ENCODE measurements around the gene CMSS1. TPM values are rescaled to one million over a fixed set of nuclear protein-coding genes. Genes with fewer than 3 reads are reported as not detected.
"Not testable (repeated sequence)": the region's sequence is repeated elsewhere in the genome, so short reads cannot be mapped to it uniquely, and the experiment has no call there.

Gene CMSS1
- total RNA-seq, 4 donors from 2014 or later, result 23.2 to 89.5 (median 67.6) TPM

DNA sequence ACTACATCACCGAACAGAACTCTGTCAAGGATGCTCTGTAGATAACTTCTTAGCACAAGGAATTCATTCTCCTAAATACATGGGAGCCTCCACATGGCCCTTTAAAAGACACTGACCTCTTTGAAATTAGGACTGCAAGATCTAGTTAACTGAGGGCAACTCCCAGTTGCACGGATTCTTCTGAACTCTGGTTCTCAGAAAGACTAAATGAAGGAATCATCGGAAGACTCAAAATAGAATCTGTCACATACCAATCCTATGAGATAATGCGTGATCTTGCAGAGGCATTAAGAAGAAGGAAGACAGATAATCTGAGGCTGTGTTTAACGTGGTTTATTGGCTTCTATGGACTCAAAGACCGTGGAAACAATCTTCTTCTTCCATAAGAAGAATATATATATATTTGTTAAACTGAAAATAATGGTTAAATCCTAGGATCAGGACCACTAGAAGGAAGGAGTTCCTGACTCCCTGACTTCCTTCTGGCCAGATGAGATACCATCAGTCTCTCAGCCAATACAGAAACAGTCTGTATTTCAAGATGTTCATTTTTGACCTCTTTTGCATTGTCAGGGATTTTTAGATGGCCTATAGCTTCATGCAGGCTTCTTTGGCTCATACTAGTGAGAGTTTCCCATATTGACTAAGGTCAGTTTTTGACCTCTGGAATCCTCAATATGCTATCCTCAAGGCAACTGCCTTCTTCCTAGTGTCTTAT lies 409.2 kb downstream of the CMSS1 start:
- H3K4me3 ChIP-seq, result no peak overlapping the region
- H3K4me1 ChIP-seq, result peaks cover 0 to 16% of the 10 kb centered on the region in 2 donors
- TF ChIP-seq, protein P1, sequence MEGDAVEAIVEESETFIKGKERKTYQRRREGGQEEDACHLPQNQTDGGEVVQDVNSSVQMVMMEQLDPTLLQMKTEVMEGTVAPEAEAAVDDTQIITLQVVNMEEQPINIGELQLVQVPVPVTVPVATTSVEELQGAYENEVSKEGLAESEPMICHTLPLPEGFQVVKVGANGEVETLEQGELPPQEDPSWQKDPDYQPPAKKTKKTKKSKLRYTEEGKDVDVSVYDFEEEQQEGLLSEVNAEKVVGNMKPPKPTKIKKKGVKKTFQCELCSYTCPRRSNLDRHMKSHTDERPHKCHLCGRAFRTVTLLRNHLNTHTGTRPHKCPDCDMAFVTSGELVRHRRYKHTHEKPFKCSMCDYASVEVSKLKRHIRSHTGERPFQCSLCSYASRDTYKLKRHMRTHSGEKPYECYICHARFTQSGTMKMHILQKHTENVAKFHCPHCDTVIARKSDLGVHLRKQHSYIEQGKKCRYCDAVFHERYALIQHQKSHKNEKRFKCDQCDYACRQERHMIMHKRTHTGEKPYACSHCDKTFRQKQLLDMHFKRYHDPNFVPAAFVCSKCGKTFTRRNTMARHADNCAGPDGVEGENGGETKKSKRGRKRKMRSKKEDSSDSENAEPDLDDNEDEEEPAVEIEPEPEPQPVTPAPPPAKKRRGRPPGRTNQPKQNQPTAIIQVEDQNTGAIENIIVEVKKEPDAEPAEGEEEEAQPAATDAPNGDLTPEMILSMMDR (IDR thresholded peaks at IDR 0.05 in 4 of 5, conservative IDR thresholded peaks at IDR 0.05 in 1 of 5), result no peak
- TF ChIP-seq POLR2A (IDR thresholded peaks at IDR 0.05), result no peak
- no peak for DNase-seq
- intact Hi-C loops (cut with DNase I; ENCODE audit: low total_unique reads) (no loop called here), in situ Hi-C loops (cut with MboI; ENCODE audit: low sequenced_read_pairs in 4 of 4) (no loop called here)
- no peaks in the 10 kb centered on the region for H3K36me3 ChIP-seq
- peak overlapping the region in 3 of 4 donors; percentile 6 to 66 (median 35) for H3K27ac ChIP-seq
- no peaks in the 10 kb centered on the region for H3K27me3 ChIP-seq
- H3K9me3 ChIP-seq, result no peaks in the 10 kb centered on the region
- peak; percentile 78 to 87 for ATAC-seq

DNA sequence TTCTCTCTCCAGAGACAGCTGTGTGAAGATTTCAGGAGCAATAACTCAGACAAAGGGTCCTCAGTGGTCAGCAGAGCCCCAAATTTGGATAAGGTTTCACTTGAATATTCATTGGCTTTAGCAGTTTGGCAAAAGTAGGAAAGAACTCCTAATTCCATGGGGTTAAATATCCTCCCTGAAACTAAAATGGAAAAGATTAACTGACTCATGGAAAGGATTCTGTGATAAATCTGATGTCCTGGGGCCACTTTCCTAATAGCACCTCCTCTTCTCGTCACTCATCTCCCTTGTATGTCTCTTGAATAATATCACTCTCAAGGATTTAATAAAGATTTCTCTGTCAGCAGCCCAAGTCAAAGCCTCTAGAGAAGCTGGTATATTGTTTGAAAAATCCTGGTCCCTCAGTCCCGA lies 409.9 kb downstream of the CMSS1 start:
- no peak for ATAC-seq
- H3K4me1 ChIP-seq, result peaks cover 0 to 16% of the 10 kb centered on the region in 2 donors
- in situ Hi-C loops (cut with MboI; ENCODE audit: low sequenced_read_pairs in 4 of 4) (no loop called here), intact Hi-C loops (cut with DNase I; ENCODE audit: low total_unique reads) (no loop called here)
- no peak for DNase-seq
- H3K27ac ChIP-seq, result peak overlapping the region in 2 of 4 donors; percentile 35 to 66
- no peaks in the 10 kb centered on the region for H3K36me3 ChIP-seq
- no peaks in the 10 kb centered on the region for H3K27me3 ChIP-seq
- no peak for TF ChIP-seq POLR2A (IDR thresholded peaks at IDR 0.05)
- TF ChIP-seq, protein P1 (IDR thresholded peaks at IDR 0.05 in 4 of 5, conservative IDR thresholded peaks at IDR 0.05 in 1 of 5), result no peak
- H3K4me3 ChIP-seq, result no peak overlapping the region
- no peaks in the 10 kb centered on the region for H3K9me3 ChIP-seq

DNA sequence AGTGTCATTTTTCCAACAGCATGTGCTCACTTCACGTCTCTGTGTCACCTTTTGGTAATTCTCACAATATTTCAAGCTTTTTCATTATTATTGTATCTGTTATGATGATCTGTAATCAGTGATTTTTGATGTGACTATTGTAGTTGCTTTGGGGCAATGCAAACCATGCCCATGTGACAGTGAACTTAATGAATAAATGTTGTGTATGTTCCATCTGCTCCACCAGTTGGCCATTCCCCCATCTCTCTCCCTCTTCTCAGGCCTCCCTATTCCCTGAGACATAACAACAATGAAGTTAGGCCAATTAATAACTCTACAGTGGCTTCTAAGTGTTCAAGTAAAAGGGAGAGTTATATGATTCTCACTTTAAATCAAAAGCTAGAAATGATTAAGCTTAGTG lies 410.6 kb downstream of the CMSS1 start:
- DNase-seq (no peak), ATAC-seq (no peak)
- Histone ChIP-seq H3K27me3 (no peaks in the 10 kb centered on the region), H3K4me1 (peaks cover 0 to 16% of the 10 kb centered on the region in 2 donors), H3K27ac (no peak overlapping the region), H3K9me3 (no peaks in the 10 kb centered on the region), H3K36me3 (no peaks in the 10 kb centered on the region), H3K4me3 (no peak overlapping the region)
- TF ChIP-seq, protein P1 (IDR thresholded peaks at IDR 0.05 in 4 of 5, conservative IDR thresholded peaks at IDR 0.05 in 1 of 5), result no peak
- no peak for TF ChIP-seq POLR2A (IDR thresholded peaks at IDR 0.05)
- in situ Hi-C loops (cut with MboI; ENCODE audit: low sequenced_read_pairs in 4 of 4), result no loop called here
- intact Hi-C loops (cut with DNase I; ENCODE audit: low total_unique reads), result no loop called here

DNA sequence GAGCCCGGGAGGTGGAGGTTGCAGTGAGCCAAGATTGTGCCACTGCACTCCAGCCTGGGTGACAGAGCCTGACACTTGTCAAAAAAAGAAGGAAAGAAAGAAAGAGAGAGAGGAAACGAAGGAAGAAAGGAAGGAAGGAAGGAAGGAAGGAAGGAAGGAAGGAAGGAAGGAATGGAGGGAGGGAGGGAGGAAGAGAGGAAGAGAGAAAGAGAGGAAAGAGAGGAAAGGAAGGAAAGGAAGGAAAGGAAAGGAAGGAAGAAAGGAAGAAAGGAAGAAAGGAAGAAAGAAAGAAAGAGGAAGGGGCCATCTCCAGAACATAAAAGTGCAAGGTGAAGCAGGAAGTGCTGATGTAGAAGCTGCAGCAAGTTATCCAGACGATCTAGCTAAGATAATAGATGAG lies 411.5 kb downstream of the CMSS1 start:
- DNase-seq; H3K27me3 ChIP-seq; intact Hi-C loops (cut with DNase I; ENCODE audit: low total_unique reads); H3K9me3 ChIP-seq; ATAC-seq; H3K4me3 ChIP-seq; H3K27ac ChIP-seq; in situ Hi-C loops (cut with MboI; ENCODE audit: low sequenced_read_pairs in 4 of 4); H3K36me3 ChIP-seq: not testable (repeated sequence)
- H3K4me1 ChIP-seq, result peaks cover 0 to 16% of the 10 kb centered on the region in 2 donors

DNA sequence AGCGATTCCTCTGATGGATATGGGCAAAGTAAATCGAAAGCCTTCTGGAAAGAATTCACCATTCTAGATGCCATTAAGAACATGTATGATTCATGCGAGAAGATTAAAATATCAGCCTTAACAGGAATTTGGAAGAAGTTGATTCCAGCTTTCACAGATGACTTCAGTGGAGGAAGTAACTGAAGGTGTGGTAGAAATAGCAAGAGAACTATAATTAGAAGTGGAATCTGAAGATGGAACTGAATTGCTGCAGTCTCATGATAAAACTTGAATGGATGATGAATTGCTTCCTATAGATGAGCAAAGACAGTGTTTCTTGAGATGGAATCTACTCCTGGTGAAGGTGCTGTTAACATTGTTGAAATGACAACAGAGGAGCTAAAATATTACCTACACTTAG lies 413.0 kb downstream of the CMSS1 start:
- no peak for DNase-seq
- Histone ChIP-seq H3K9me3 (no peaks in the 10 kb centered on the region), H3K27me3 (no peaks in the 10 kb centered on the region), H3K27ac (no peak overlapping the region), H3K4me1 (peaks cover 0 to 16% of the 10 kb centered on the region in 2 donors), H3K36me3 (no peaks in the 10 kb centered on the region), H3K4me3 (no peak overlapping the region)
- intact Hi-C loops (cut with DNase I; ENCODE audit: low total_unique reads), result no loop called here
- ATAC-seq, result no peak
- in situ Hi-C loops (cut with MboI; ENCODE audit: low sequenced_read_pairs in 4 of 4), result no loop called here
- TF ChIP-seq, protein P1 (IDR thresholded peaks at IDR 0.05 in 4 of 5, conservative IDR thresholded peaks at IDR 0.05 in 1 of 5), result no peak
- no peak for TF ChIP-seq POLR2A (IDR thresholded peaks at IDR 0.05)

Small RNAs within 50 kb of the gene (microRNA-seq; reads per million reads assigned to microRNA genes)
- 0 to 0.85 reads per million in 2 donors for gene MIR3921 (ENCODE audit: borderline replicate concordance in 2 of 2)

Other genes with a start within 250 kb of the CMSS1 start
- 1 to 10 TPM; 2.2 to 8.6 (median 5.1) TPM for gene COL8A1, start 179.3 kb upstream of the CMSS1 start, total RNA-seq